Small intestine (tissue), 7 donors: ENCODE measurements around the gene OR6B3. TPM values are rescaled to one million over a fixed set of nuclear protein-coding genes. Genes with fewer than 3 reads are reported as not detected.
"Not testable (repeated sequence)": the region's sequence is repeated elsewhere in the genome, so short reads cannot be mapped to it uniquely, and the experiment has no call there.

Experiments
- DNase-seq, 2 donors: peaks; one replicate each; pipeline versions ENCODE4 v3.0.0 to v3.0.0-alpha.2; 2013
- FAIRE-seq: peaks from 2 replicates; lab custom pipeline; 2012; peaks lifted over from hg19 to GRCh38; lab: Jason Lieb, UNC
- H3K27ac ChIP-seq, 3 donors: one replicate each; pipeline ENCODE4 v1.5.1; 2013; ENCODE audit warnings: low read length in 2 of 3, mild to moderate bottlenecking in 2 of 3, control low read depth in 1 of 3, inconsistent platforms in 1 of 3, low read depth in 1 of 3, moderate library complexity in 1 of 3
- H3K27me3 ChIP-seq, 3 donors: one replicate each; pipeline ENCODE4 v1.6.1; 2013; ENCODE audit warnings: low read length in 3 of 3, inconsistent platforms in 1 of 3; ENCODE audit not compliant: control insufficient read depth in 3 of 3, insufficient read depth in 3 of 3
- H3K36me3 ChIP-seq, 3 donors: one replicate each; pipeline ENCODE4 v1.6.1; 2013; ENCODE audit warnings: low read length in 3 of 3, inconsistent platforms in 1 of 3, low read depth in 1 of 3, mild to moderate bottlenecking in 1 of 3, moderate library complexity in 1 of 3; ENCODE audit not compliant: control insufficient read depth in 3 of 3, insufficient read depth in 2 of 3
- H3K4me1 ChIP-seq, 3 donors: one replicate each; pipeline ENCODE4 v1.6.1; 2013; ENCODE audit warnings: low read length in 2 of 3, inconsistent platforms in 1 of 3, low read depth in 1 of 3, mild to moderate bottlenecking in 1 of 3, moderate library complexity in 1 of 3; ENCODE audit not compliant: control insufficient read depth in 3 of 3, insufficient read depth in 2 of 3
- H3K4me3 ChIP-seq, 3 donors: one replicate each; pipeline ENCODE4 v1.5.1; 2013; ENCODE audit warnings: low read length in 3 of 3, control low read depth in 1 of 3, inconsistent platforms in 1 of 3, low read depth in 1 of 3, mild to moderate bottlenecking in 1 of 3, moderate library complexity in 1 of 3
- H3K9me3 ChIP-seq, 2 donors: one replicate each; pipeline ENCODE4 v1.6.1; 2013; ENCODE audit warnings: low read depth in 1 of 2, low read length in 1 of 2; ENCODE audit not compliant: control insufficient read depth in 2 of 2, insufficient read depth in 1 of 2
- WGBS, 3 donors: extraction: QIAGEN DNeasy Blood & Tissue Kit; methylation state at CpG; one replicate each; pipeline ENCODE4 v1.1.7; 2013; 5-methylcytosine and 5-hydroxymethylcytosine counted together
- polyA plus RNA-seq, 4 donors: library from polyadenylated mRNA; stranded (reverse) in 3 of 4; unstranded in 1 of 4; fragments of 200-250 nt in 3 of 4; fragments of 120-200 nt in 1 of 4; gene quantifications; one replicate each; pipeline versions ENCODE4 v1.2.1 to v1.2.3, GENCODE V29; 2013
- donor health status: healthy with polysubstance abuse.
- donor health status: control.
- donor health status: control.
- donor health status: Bipolar disorder and iron deficiency.
- donor health status: healthy.

OR6B3 gene
- polyA plus RNA-seq, 4 donors = not detected

- no peaks in the 10 kb centered on the region for H3K4me1 ChIP-seq
- H3K27me3 ChIP-seq = peaks cover 0 to 18% (median 0%) of the 10 kb centered on the region in 3 donors
- WGBS, 3 donors = 78 to 85% (median 83%) methylated on average over 12 of the region's 12 CpGs
Measured at GRCh38 chr2:240052524-240052923, 797 bp downstream of the OR6B3 start.

GRCh38 chr2:240051697-240052096, 1.6 kb downstream of the OR6B3 start:
- H3K4me3 ChIP-seq = no peak overlapping the region
- H3K4me1 ChIP-seq = no peaks in the 10 kb centered on the region
- no peak overlapping the region for H3K27ac ChIP-seq
- DNase-seq (no peak), FAIRE-seq (no peak)
- 74 to 81% (median 80%) methylated on average over 4 of the region's 4 CpGs for WGBS, 3 donors
- H3K27me3 ChIP-seq = peaks cover 0 to 18% (median 1%) of the 10 kb centered on the region in 3 donors
- H3K36me3 ChIP-seq = no peaks in the 10 kb centered on the region
- H3K9me3 ChIP-seq = no peaks in the 10 kb centered on the region

More at GRCh38 chr2:240052524-240052923, 797 bp downstream of the OR6B3 start:
- H3K27ac ChIP-seq = no peak overlapping the region
- no peaks in the 10 kb centered on the region for H3K36me3 ChIP-seq
- H3K9me3 ChIP-seq = no peaks in the 10 kb centered on the region
- FAIRE-seq = no peak
- H3K4me3 ChIP-seq = no peak overlapping the region
- no peak for DNase-seq

- H3K4me3 ChIP-seq = no peak overlapping the region
- no peaks in the 10 kb centered on the region for H3K36me3 ChIP-seq
- WGBS, 3 donors = 77 to 83% (median 79%) methylated on average over 12 of the region's 12 CpGs
- H3K27ac ChIP-seq = no peak overlapping the region
- H3K9me3 ChIP-seq = no peaks in the 10 kb centered on the region
- DNase-seq = no peak
- H3K27me3 ChIP-seq = peaks cover 0 to 14% (median 3%) of the 10 kb centered on the region in 3 donors
- H3K4me1 ChIP-seq = no peaks in the 10 kb centered on the region
- no peak for FAIRE-seq
Measured at GRCh38 chr2:240050278-240050677, 3.0 kb downstream of the OR6B3 start.

GRCh38 chr2:240048237-240048636, 5.1 kb downstream of the OR6B3 start:
- Histone ChIP-seq H3K4me1 (no peaks in the 10 kb centered on the region), H3K27ac (no peak overlapping the region), H3K4me3 (no peak overlapping the region), H3K27me3 (peaks cover 0 to 6% (median 3%) of the 10 kb centered on the region in 3 donors), H3K9me3 (no peaks in the 10 kb centered on the region), H3K36me3 (no peaks in the 10 kb centered on the region)
- FAIRE-seq (no peak), DNase-seq (no peak)
- 68 to 75% (median 74%) methylated on average over 9 of the region's 9 CpGs for WGBS, 3 donors

DNA sequence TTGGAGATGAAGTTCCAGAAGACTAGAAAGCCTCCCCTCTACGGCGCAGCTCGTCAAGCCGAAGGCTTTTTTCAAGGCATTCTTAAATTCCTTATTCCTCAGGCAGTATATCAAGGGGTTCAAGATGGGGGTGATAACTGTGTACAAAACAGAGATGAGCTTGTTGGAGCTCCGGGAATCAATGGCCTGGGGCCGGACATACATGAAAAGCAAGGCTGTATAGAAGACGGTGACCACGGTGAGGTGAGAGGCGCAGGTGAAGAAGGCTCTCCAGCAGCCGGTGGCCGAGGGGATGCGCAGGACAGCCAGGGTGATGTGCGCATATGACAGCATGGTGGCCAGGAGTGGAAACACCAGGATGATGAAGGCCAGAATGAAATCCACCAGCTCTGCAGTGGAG, 8.2 kb downstream of the OR6B3 start:
- Histone ChIP-seq H3K4me3 (no peak overlapping the region), H3K4me1 (no peaks in the 10 kb centered on the region), H3K27ac (no peak overlapping the region), H3K9me3 (no peaks in the 10 kb centered on the region), H3K36me3 (no peaks in the 10 kb centered on the region), H3K27me3 (peaks cover 0 to 6% (median 3%) of the 10 kb centered on the region in 3 donors)
- WGBS, 3 donors = 85 to 95% (median 92%) methylated on average over 13 of the region's 13 CpGs
- no peak for FAIRE-seq
- no peak for DNase-seq

DNA sequence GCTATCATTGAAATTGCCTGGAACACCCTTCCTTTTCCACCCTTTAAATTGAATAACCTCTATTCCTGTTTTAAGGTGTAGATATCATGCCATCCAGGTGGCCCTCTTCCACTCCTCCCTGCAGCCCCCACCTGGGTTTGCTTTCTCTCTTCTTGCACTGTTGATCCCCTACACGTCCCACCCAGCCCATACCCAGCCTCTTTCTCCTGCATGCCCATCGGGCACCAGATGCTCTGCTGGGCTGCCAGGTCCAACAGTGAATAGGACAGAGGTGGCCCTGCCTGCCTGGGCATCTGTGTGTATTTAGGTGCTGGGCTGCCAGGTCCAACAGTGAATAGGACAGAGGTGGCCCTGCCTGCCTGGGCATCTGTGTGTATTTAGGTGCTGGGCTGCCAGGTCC, 9.2 kb downstream of the OR6B3 start:
- not testable (repeated sequence) for H3K27ac ChIP-seq, FAIRE-seq, H3K4me1 ChIP-seq, H3K4me3 ChIP-seq, H3K36me3 ChIP-seq, H3K9me3 ChIP-seq, DNase-seq
- peaks cover 0 to 11% (median 3%) of the 10 kb centered on the region in 3 donors for H3K27me3 ChIP-seq
- 55 to 77% (median 74%) methylated on average over 2 of the region's 2 CpGs for WGBS, 3 donors

GRCh38 chr2:240043279-240043989, 9.9 kb downstream of the OR6B3 start:
- Histone ChIP-seq H3K9me3 (no peaks in the 10 kb centered on the region), H3K4me1 (no peaks in the 10 kb centered on the region), H3K4me3 (no peak overlapping the region), H3K27me3 (peaks cover 0 to 9% (median 3%) of the 10 kb centered on the region in 3 donors), H3K36me3 (no peaks in the 10 kb centered on the region), H3K27ac (no peak overlapping the region)
- FAIRE-seq = no peak
- no peak for DNase-seq
- WGBS, 3 donors = 66 to 79% (median 67%) methylated on average over 20 to 21 of the region's 21 CpGs

DNA sequence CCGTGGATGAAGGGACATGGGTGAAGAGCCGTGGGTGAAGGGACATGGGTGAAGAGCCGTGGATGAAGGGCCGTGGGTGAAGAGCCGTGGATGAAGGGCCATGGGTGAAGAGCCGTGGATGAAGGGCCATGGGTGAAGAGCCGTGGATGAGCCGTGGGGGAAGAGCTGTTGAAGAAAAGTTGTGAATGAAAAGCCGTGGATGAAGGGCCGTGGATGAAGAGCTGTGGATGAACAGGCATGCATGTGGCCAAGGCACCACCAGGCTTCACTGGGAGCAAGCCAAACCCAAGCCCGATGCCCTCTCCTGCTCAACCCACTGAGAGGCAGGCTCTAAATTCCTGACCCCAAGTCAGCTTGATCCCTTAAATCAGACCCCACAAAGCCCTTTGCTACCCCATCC, 10.6 kb downstream of the OR6B3 start:
- Histone ChIP-seq H3K4me3 (no peak overlapping the region), H3K36me3 (no peaks in the 10 kb centered on the region), H3K27me3 (peaks cover 0 to 7% (median 3%) of the 10 kb centered on the region in 3 donors), H3K9me3 (no peaks in the 10 kb centered on the region), H3K4me1 (no peaks in the 10 kb centered on the region), H3K27ac (no peak overlapping the region)
- no peak for DNase-seq
- WGBS, 3 donors = 69 to 79% (median 77%) methylated on average over 11 of the region's 11 CpGs
- no peak for FAIRE-seq
